Right lobe of liver (tissue), 6 donors: Measurements from ENCODE around the gene C11orf21. TPM values are rescaled to one million over a fixed set of nuclear protein-coding genes. Genes with fewer than 3 reads are reported as not detected.
A peak's percentile ranks its signal among the peaks of the same experiment; 100 is the strongest.

ENCODE experiments used
- ATAC-seq, 4 donors: fragments of 200-7000 bp; cut with Tn5 transposase; one replicate each; pipeline ENCODE4 v1.9.1; 2020; ENCODE audit warnings: mild to moderate bottlenecking in 4 of 4, moderate library complexity in 4 of 4
- DNase-seq, 3 donors: peaks; one replicate each; pipeline ENCODE4 v3.0.0-alpha.2; 2020
- H3K27ac ChIP-seq, 3 donors: fragments of 200-600 bp; one replicate each; pipeline ENCODE4 v1.8.0; 2022
- H3K27me3 ChIP-seq, 2 donors: fragments of 200-600 bp; one replicate each; pipeline ENCODE4 v1.8.0; 2022
- H3K36me3 ChIP-seq, 4 donors: fragments of 200-600 bp; sonication (generic) in 1 of 4; one replicate each; pipeline versions ENCODE4 v1.5.1 to v1.8.0; 2017 to 2022; ENCODE audit warnings: control low read depth in 1 of 4
- H3K4me1 ChIP-seq, 4 donors: fragments of 200-600 bp; sonication (generic) in 1 of 4; one replicate each; pipeline versions ENCODE4 v1.5.1 to v1.8.0; 2017 to 2022; ENCODE audit warnings: control low read depth in 1 of 4
- H3K4me3 ChIP-seq, 3 donors: fragments of 200-600 bp; one replicate each; pipeline ENCODE4 v1.8.0; 2022
- H3K9me3 ChIP-seq, 4 donors: fragments of 200-600 bp; sonication (generic) in 1 of 4; one replicate each; pipeline versions ENCODE4 v1.5.1 to v1.8.0; 2017 to 2022; ENCODE audit warnings: control low read depth in 1 of 4
- POLR2A ChIP-seq: fragments of 450-650 bp; IDR thresholded peaks from one replicate; pipeline ENCODE4 v1.6.1; 2017; ENCODE audit warnings: antibody characterized with exemption, mild to moderate bottlenecking
- WGBS: methylation state at CpG from one replicate; pipeline ENCODE4 v1.1.6; 2018; ENCODE audit warnings: low coverage, low lambda C conversion rate; ENCODE audit not compliant: insufficient coverage; ENCODE audit errors: missing lambda C conversion rate; 5-methylcytosine and 5-hydroxymethylcytosine counted together
- intact Hi-C, 2 donors: fragments of 100-400 bp; cut with DNase I; formaldehyde crosslinking; loops; one replicate each; pipeline versions ENCODE4 v1.11.2 to v1.14.1; 2022
- total RNA-seq, 6 experiments: library from RNA; depleted of rRNA in 2 of 6; stranded (reverse); fragments of >200 nt in 2 of 6; fragmentation: NEBNext Ultra II Directional in 3 of 6; extraction: Animal tissue kit (Norgen Biotek cat#: 25700) in 3 of 6; gene quantifications; one replicate each; pipeline versions ENCODE4 v1.1.0 to v1.2.4, GENCODE V29; 2016 to 2023
- TF ChIP-seq, protein P1 (sequence below), 4 donors: fragments of 200-600 bp in 3 of 4; fragments of 450-650 bp in 1 of 4; IDR thresholded peaks; one replicate each; pipeline versions ENCODE4 v1.5.1 to v1.8.0; 2016 to 2022; ENCODE audit warnings: antibody characterized with exemption in 4 of 4, mild to moderate bottlenecking in 2 of 4
- donor health status: DM: no; HTN: yes; CAD: no.
- donor health status: DM: no; HTN: no; CAD: no.
- donor health status: DM: no; HTN: no; CAD: no.
- donor health status: DM: no; HTN: yes; CAD: no.
- donor health status: DM: no; HTN: yes; CAD: no.

Gene C11orf21
- total RNA-seq, 6 experiments from 2014 or later, result 0.25 to 0.51 (median 0.39) TPM

- no peaks in the 10 kb centered on the region for H3K27me3 ChIP-seq
- no peak overlapping the region for H3K27ac ChIP-seq
- intact Hi-C loops, result no loop called here
- DNase-seq, result peak; percentile 18 to 46 (median 41)
- no peak overlapping the region for H3K4me3 ChIP-seq
- TF ChIP-seq POLR2A, result no peak
- TF ChIP-seq, protein P1, sequence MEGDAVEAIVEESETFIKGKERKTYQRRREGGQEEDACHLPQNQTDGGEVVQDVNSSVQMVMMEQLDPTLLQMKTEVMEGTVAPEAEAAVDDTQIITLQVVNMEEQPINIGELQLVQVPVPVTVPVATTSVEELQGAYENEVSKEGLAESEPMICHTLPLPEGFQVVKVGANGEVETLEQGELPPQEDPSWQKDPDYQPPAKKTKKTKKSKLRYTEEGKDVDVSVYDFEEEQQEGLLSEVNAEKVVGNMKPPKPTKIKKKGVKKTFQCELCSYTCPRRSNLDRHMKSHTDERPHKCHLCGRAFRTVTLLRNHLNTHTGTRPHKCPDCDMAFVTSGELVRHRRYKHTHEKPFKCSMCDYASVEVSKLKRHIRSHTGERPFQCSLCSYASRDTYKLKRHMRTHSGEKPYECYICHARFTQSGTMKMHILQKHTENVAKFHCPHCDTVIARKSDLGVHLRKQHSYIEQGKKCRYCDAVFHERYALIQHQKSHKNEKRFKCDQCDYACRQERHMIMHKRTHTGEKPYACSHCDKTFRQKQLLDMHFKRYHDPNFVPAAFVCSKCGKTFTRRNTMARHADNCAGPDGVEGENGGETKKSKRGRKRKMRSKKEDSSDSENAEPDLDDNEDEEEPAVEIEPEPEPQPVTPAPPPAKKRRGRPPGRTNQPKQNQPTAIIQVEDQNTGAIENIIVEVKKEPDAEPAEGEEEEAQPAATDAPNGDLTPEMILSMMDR (IDR thresholded peaks at IDR 0.05), result no peak
- no CpG with 5 or more reads among the region's 23 CpGs for WGBS
- no peaks in the 10 kb centered on the region for H3K9me3 ChIP-seq
- ATAC-seq, result no peak
- peaks cover 0 to 25% (median 8%) of the 10 kb centered on the region in 4 donors for H3K4me1 ChIP-seq
- no peaks in the 10 kb centered on the region for H3K36me3 ChIP-seq
Observed at GRCh38 chr11:2316169-2316962, 14.6 kb upstream of the C11orf21 start.

GRCh38 chr11:2315395-2316168, 13.9 kb upstream of the C11orf21 start:
- Histone ChIP-seq H3K27me3 (no peaks in the 10 kb centered on the region), H3K4me1 (peaks cover 0 to 17% (median 4%) of the 10 kb centered on the region in 4 donors), H3K36me3 (no peaks in the 10 kb centered on the region), H3K4me3 (no peak overlapping the region), H3K9me3 (no peaks in the 10 kb centered on the region), H3K27ac (peak overlapping the region in 1 of 3 donors; percentile 24)
- intact Hi-C loops, result no loop called here
- TF ChIP-seq, protein P1 (IDR thresholded peaks at IDR 0.05), result no peak
- TF ChIP-seq POLR2A, result no peak
- 80% methylated on average over 1 of the region's 25 CpGs for WGBS
- DNase-seq, result peak in 2 of 3 donors; percentile 20 to 50
- peak in 1 of 4 donors; percentile 9 for ATAC-seq

- Histone ChIP-seq H3K27me3 (no peaks in the 10 kb centered on the region), H3K9me3 (no peaks in the 10 kb centered on the region), H3K4me3 (no peak overlapping the region), H3K36me3 (no peaks in the 10 kb centered on the region), H3K27ac (peak overlapping the region in 1 of 3 donors; percentile 24), H3K4me1 (peaks cover 0 to 9% (median 0%) of the 10 kb centered on the region in 4 donors)
- ATAC-seq (peak; percentile 60 to 80 (median 76)), DNase-seq (peak; percentile 68 to 90 (median 79))
- WGBS, result 0% methylated on average over 1 of the region's 16 CpGs
- intact Hi-C loops, result no loop called here
- TF ChIP-seq, protein P1 (IDR thresholded peaks at IDR 0.05), result no peak
- no peak for TF ChIP-seq POLR2A
Observed at GRCh38 chr11:2314525-2315394, 13.0 kb upstream of the C11orf21 start.

DNA sequence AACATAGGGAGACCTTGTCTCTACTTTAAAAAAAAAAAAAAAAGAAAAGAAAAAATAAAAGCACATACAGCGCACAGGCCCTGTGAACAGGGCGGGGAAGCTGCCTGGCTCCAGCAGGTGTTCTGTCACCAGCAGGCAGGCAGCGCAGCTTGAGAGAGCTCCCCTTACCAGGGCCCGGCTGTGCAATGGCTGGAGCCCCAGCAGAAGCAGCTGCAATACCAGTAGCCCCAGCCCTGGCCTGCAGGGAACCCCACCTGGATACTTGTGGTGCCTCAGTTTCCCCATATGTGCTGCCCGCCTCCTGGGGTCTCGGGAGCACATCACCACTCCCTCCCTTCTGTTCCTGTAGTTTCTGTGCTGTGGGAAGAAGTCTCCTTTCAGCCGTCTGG, 12.4 kb upstream of the C11orf21 start:
- no peaks in the 10 kb centered on the region for H3K36me3 ChIP-seq
- WGBS, result 60% methylated on average over 2 of the region's 7 CpGs
- no peak overlapping the region for H3K4me3 ChIP-seq
- TF ChIP-seq POLR2A, result no peak
- TF ChIP-seq, protein P1 (IDR thresholded peaks at IDR 0.05), result no peak
- DNase-seq (peak in 2 of 3 donors; percentile 37 to 40), ATAC-seq (no peak)
- intact Hi-C loops, result no loop called here
- no peaks in the 10 kb centered on the region for H3K27me3 ChIP-seq
- peaks cover 0 to 7% (median 0%) of the 10 kb centered on the region in 4 donors for H3K4me1 ChIP-seq
- H3K9me3 ChIP-seq, result no peaks in the 10 kb centered on the region
- peak overlapping the region in 1 of 3 donors; percentile 19 for H3K27ac ChIP-seq
